ENCODE measurements around the gene GIMAP2.
"Not testable (repeated sequence)": the region's sequence is repeated elsewhere in the genome, so short reads cannot be mapped to it uniquely, and the experiment has no call there.

GIMAP2 gene

DNA sequence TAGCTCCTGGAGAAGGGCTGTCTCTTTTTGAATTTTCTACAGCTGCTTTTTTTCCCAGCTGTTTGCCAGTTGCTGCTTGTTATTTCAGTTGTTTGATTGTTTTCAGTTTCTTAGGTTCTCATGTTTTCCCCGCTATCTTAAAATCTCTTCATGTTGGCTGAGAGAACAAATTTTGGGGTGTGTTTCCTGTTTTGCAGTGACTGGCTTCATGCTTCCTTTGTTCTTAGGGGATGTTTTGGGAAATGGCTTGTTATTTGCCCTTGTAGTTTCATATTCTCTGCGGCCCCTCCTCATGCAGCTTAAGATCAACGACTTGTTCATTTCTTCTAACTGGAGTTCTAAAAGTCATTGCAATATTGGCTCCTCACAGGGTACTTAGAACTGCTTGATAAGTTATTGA, 8.7 kb upstream of the GIMAP2 start:
- DNase-seq (ENCODE audit: low read depth): not testable (repeated sequence)

DNA sequence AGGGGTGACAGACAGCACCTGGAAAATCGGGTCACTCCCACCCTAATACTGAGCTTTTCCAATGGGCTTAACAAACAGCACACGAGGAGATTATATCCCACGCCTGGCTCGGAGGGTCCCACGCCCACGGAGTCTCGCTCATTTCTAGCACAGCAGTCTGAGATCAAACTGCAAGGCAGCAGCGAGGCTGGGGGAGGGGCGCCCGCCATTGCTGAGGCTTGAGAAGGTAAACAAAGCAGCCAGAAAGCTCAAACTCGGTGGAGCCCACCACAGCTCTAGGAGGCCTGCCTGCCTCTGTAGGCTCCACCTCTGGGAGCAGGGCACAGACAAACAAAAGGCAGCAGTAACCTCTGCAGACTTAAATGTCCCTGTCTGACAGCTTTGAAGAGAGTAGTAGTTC, 6.9 kb upstream of the GIMAP2 start:
- DNase-seq (ENCODE audit: low read depth): not testable (repeated sequence)

DNA sequence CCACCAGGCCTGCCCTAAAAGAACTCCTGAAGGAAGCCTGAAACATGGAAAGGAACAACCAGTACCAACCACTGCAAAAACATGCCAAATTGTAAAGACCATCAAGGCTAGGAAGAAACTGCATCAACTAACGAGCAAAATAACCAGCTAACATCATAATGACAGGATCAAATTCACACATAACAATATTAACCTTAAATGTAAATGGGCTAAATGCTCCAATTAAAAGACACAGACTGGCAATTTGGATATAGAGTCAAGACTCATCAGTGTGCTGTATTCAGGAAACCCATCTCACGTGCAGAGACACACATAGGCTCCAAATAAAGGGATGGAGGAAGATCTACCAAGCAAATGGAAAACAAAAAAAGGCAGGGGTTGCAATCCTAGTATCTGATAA, 5.1 kb upstream of the GIMAP2 start:
- DNase-seq (ENCODE audit: low read depth): not testable (repeated sequence)

DNA sequence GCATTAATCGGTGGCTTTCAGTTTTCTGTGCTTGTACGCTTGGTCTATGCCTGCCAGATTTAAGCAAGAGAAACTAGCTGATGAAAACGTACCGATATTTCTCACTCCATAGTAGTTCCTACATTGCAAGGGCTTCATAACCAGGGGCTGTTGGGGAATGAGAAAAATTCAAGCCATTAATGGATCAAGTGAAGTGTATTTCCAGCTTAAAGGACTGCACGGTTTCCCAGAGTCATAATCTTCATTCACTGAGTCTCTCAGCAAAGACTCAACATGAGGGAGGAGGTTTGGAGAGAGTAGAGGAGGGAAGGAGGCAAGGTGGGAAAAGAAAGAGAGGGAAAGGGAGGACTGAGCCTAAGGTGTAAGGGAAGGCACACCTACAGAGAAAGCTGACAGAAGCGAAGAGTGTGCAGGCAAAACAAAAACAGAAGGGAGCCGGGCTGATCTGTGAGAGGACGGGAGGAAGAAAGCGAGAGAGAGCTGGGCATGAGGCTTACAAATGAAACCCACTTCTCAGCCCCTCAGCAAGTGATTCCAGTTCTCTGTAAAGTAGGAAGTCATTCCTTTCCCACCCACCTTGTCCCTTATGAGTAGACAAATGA, 625 bp downstream of the GIMAP2 start:
- no peak for DNase-seq (ENCODE audit: low read depth)

DNA sequence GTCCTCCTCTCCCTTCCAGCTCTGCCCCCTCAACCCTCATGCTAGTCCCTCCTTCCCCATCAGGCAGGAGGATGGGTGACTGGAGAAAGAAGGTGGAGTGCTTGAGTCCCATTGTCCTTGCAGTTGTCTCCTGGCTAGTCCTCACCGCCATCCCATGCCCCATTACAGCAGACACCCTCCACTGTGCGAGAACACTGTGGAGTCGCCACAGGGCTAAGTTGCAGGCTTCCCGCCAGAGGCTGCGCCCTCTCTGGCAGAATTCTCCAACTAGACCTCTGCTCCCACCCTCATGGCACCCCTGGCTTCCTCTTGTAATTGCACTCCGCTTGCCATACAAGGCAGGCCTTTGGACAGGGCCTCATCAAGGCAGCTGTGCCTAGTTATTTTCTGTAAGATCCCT, 3.1 kb downstream of the GIMAP2 start:
- DNase-seq (ENCODE audit: low read depth): no peak

DNA sequence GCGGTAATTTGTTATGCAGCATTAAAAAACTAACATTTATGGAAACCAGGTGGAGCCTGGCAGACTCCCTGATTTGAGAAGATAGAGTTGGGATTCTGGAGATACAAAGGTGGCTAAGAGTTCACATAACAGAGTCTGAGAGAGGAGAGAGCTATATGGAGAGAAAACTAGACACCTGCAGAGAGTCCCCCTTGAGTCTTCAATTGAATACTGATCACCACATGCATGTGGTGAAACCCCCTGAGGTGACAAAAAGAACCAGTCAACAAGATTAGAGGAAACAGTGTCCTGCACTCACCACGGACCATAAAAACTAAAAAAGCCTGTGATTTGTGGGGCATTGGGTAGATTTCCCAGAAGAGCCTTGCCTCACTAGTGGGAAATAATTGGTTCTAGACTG, 10.1 kb downstream of the GIMAP2 start:
- no peak for DNase-seq (ENCODE audit: low read depth)

DNA sequence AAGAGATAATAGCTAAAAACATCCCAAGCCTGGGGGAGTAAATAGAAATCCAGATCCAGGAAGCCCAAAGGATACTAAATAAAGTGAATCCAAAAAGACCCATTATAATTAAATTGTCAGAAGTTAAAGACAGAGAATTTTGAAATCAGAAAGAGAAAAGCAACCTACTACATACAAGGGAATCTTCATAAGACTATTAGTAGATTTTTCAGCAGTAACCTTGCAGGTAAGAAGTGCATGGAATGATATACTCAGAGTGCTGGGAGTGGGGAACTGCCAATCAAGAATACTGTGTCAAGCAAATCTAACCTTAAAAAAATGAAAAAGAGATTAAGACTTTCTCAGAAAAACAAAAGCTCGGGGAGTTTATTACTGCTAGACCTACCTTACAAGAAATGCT, 17.7 kb downstream of the GIMAP2 start:
- DNase-seq (ENCODE audit: low read depth): no peak

DNA sequence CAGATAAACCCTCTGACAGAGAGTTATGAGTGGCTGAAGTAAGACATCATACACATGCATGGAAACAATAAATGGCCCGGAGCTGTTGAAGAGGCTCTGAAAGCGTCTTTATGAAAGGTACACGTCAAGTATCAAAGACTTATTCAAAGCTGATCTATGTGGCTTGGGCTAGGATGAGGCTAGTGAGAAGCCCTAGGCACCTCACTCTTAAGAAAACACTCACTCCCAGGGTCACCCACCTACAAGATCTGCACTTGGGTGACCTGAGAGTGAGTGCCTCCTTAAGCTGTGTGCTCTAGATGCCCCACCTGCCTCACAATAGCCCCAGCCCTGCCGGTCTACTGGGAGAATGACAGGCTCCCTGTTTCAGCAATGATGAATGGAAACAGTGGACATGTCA, 29.8 kb downstream of the GIMAP2 start:
- no peak for DNase-seq (ENCODE audit: low read depth)

DNA sequence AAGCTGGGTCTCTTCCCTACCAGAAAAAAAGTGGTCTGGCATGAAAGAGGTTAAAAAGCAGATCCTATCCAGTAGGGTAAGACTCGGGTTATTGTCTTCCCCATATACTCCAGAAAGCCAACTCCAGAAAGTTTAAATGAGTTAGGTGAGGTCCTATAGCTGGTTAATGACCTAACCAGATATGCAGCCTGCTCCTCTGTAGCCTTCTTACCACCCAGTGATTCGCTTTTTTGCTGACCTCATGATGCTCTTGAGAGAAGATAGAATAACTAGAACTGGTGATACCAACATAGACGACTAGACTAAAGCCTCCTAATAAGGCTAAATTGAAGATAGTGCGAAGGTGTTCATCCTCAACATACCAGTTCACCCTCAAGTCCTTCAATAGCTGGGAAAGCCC, 30.2 kb downstream of the GIMAP2 start:
- DNase-seq (ENCODE audit: low read depth): no peak

DNA sequence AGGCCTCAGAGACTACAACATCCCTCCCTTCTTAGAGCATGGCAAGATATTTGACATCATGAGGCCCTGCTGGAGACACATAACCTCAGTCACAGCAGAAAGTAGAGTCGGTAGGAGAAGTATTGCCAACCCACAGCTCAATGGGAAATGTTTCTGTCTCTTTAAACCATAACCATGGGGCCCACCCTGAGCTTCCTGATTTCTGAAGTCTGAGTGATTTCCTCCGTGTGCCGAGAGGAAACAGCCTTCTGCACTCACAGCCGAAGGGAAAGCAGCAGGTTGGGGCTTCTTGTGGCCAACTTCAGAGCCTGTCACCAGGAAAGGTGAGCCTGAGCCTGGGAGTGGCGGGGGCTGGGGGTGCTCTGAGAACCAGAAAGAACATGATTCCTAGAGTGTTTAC, 30.9 kb downstream of the GIMAP2 start, which contains the start of gene GIMAP1:
Gene GIMAP1, plus strand, starts transcription at position 246 of the 400 bp plus-strand sequence. CDS start 2,435 bp downstream, outside the sequence.
- DNase-seq (ENCODE audit: low read depth): no peak

DNA sequence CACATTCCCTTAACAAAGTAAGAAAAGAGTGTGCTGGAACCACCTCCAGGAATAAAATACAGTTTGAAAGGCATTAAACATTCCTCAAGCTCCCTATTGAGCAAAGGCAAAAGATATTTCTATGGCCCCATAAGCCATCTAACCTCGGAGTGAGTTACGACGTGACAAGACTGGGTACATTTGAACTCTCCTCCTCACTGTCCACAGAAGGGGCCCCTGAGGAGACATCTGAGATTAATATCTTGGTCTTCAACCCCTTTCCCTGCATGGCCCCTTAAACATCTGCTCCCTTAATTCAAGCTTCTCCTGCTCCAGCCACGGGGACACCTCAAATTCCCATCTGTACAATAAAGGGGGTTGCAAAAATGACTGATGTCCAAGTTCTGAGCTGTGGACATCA, 31.4 kb downstream of the GIMAP2 start:
- no peak for DNase-seq (ENCODE audit: low read depth)

DNA sequence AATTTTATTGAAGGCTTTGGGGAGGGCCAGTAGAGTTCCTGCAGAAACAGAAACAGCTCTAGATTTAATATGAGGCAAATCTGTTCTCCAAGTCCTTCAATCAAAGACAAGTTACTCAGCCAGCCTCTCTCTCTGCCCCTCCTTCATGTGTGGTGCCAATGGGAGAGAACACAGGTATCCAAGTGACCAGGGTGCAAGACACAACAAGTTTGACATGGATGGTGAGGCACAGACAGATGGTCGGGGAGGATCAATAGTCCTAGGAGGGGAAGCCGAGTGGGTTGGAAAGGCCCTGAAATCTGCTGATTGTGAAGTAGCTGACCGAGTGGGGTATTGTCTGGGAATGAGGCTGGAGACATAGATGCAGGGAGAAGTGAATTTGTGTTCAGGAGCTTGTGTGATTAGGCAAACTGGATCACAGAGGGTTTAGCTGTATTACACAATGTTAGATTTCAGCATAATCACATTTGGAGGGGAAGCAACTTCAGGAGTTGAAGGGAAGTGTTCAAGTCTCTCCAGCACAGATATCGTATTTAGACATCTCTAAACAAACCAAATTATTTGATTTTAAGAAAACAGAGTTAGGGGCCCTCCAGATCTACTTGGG, 32.4 kb downstream of the GIMAP2 start:
- DNase-seq (ENCODE audit: low read depth): no peak

DNA sequence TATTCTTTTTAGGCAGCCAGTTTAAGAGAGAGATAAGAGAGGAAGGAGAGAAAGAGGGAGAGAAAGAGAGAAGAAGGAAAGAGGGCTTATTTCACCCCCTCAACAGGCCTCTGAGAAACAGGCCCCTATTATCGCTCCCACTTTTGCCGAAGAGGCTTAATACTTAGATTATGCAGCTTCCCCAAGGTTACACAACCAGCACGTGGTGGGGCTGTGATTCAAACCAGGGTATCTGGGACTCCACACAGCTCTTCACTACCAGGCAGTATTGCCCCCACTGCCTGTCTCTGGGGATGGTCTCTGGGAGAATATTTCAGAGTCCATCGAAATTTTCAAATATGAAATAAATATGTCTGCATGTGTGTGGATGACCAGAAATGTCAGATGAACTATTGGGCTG, 33.9 kb downstream of the GIMAP2 start:
- DNase-seq (ENCODE audit: low read depth): no peak

DNA sequence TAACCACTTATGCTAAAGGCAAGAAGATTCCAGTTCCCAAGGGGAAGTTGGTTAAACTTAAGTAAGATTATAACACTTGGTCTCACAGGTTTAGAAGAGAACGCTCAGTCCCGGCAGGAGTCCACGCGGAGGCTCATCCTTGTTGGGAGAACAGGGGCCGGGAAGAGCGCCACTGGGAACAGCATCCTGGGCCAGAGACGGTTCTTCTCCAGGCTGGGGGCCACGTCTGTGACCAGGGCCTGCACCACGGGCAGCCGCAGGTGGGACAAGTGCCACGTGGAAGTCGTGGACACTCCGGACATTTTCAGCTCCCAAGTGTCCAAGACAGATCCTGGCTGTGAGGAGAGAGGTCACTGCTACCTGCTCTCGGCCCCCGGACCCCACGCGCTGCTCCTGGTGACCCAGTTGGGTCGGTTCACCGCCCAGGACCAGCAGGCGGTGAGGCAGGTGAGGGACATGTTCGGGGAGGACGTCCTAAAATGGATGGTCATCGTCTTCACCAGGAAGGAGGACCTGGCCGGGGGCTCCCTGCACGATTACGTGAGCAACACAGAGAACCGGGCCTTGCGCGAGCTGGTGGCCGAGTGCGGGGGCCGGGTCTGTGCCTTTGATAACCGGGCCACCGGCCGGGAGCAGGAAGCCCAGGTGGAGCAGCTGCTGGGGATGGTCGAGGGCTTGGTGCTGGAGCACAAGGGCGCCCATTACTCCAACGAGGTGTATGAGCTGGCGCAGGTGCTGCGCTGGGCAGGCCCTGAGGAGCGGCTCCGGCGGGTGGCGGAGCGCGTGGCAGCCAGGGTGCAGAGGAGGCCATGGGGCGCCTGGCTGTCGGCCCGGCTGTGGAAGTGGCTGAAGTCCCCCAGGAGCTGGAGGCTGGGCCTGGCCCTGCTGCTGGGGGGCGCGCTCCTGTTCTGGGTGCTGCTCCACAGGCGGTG, 34.7 kb downstream of the GIMAP2 start:
- DNase-seq (ENCODE audit: low read depth): no peak

DNA sequence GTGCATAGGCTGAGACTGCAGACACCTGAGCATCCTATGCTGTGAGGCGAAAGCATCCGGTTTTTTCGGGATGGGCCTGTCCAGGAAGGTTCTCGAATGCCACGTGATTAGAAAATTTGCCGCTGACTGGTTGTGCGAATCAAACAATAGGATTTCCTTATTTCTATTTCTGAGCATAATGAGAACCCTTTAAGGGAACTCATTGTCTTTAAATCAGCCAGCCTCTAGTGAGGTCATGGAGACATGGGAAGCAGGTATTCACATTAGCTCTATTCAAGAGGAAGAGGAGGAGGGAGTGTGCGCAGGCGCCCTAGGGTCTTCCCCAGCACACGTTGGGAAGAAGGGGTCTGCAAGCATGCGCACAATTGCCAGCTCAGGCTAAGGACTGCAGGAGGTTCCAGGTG, 36.5 kb downstream of the GIMAP2 start:
- DNase-seq (ENCODE audit: low read depth): no peak

DNA sequence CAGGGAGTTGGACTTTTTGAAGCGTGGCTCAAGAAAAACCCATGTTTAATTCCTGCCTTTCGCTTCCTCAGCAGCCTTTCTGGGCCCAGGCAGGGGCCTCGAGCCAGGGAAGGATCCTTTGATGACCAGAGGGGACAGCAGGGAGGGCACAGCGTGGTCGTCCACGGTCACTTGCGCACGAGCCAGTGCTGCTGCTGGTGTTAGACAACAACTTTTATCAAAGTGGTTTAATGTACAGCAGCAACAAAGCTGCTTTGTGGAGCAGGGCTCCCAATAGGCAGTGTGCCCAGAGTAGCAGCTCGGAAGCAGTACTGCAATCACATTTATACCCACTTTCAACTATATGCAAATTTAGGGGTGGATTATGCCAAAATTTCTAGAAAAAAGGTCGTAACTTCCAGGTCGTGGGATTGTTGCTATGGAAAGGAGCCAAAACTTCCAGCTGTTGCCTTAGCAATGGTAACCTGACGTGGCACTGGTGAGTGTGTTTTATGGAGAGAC, 37.0 kb downstream of the GIMAP2 start:
- DNase-seq (ENCODE audit: low read depth): no peak

DNA sequence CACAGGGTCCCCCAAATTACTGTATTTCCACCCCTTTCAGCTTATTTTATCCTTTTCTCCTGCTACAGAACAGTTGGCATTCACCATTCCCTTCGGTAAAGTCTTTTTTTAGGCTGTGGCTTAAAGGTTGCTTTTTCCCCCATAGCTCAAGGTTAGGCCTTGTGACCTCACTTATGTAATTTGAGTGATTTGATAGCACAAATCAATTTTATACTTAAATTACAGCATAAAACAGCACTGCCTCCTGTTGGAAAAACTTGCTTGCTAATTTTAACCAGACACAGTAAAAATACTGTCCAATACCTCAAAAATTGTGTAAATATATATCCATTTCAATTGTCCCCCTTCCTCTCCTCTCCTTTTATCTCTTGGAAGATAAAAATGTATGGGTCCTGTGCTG, 38.0 kb downstream of the GIMAP2 start:
- DNase-seq (ENCODE audit: low read depth): no peak

DNA sequence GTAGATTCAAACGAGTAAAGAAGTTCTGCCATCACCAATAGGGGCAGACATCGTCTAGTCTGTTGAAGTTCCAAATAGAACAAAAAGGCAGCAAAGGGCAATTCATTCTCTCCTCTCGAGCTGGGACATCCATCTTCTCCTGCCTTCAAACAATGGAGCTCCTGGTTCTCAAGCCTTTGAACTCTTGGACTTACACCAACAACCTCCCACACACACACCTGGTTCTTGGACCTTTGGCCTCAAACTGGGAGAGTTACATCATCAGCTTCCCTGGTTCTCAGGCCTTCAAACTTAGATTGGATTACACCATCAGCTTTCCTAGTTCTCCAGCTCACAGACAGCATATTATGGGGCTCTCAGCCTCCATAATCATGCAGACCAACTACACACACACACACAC, 41.9 kb downstream of the GIMAP2 start:
- no peak for DNase-seq (ENCODE audit: low read depth)

DNA sequence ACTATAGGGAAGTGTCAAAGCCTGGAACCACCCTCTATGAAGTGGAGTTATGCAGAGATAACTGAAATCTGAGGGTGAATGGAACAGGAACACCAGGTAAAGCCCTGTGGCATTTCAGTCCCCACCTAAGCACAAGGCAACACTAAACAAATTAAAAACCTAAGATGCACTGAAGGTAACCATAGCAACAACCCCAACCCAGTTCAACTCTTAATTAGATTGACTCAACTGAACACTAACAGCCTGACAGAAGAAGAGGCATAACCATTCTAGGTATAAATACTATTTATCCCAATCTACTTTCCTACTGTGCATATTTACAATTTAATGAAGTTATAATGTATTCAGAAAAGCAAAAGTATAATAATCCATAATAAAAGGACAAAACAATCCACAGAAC, 42.5 kb downstream of the GIMAP2 start:
- no peak for DNase-seq (ENCODE audit: low read depth)

DNA sequence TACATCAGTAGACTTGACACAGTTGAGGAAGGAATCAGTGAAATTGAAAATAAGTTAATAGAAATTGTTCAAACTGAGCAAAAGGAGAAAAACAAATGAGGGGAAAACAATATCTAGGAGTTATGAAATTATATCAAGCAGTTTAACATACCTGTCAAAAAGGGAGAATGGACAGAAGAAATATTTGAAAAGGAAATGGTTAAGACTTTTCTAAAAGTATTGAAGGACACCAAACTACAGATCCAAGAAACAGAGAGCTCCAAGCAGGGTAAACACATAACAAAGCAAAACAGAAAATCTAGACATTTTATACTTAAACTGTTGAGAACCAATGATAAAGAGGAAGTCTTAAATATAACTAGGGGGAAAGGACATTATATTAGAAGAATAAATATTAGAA, 43.1 kb downstream of the GIMAP2 start:
- DNase-seq (ENCODE audit: low read depth): no peak

DNA sequence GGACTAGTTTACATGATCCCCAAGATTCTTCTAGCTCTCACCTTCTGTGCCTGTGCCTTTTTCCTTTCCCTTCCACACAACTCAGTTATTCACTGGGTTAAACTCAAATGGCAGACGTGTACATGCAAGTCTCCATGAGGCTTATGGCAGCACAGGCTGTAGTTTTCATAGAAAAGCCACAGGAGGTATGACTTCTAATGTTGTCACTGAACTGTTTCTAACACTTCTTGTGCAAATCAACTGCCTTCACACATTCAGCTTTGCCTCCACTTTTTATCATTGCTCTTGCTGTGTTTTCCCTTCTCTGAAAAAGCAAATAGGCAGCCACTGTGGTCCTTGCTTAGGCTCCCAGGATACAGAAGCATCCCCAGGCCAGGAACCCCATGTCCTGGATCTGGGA, 46.4 kb downstream of the GIMAP2 start:
- no peak for DNase-seq (ENCODE audit: low read depth)

DNA sequence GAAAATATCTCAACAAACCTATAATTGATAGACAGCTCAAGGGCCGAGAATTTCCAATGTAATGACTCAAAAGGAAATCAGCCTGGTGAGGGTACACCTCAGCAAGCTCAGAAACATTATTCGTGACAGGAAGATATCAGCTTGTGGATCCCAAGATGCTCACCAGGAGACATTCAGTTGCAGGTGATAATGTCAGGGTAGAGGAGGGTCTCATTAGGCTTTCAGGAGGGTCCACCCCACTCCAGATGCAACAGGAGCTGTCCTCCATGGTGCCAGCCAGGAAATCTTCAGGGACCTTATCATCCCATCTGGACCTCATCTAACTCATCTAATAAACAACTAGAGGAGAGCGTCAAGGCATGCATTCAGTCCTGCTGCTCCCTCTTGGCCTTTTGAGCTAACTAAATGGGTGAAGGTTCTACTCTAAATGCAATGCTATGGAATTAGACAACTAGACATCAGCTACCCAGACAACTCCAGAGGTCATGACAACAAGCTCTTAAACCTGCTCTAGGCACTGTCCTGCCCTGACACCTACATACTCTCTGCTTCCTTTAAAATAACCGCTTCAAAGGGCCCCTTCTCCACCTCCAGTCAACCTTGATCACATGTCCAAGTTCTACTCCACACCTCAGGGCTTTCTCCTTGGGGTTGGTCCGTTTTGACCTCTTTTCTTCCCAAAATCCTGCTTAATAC, 47.4 kb downstream of the GIMAP2 start:
- DNase-seq (ENCODE audit: low read depth): no peak

All from EH (cell line).